Lung (tissue), 12 donors: ENCODE measurements around the gene PRSS21. TPM values are rescaled to one million over a fixed set of nuclear protein-coding genes. Genes with fewer than 3 reads are reported as not detected.

Experiments used
- ATAC-seq: fragments of 200-7000 bp; cut with Tn5 transposase; one replicate; pipeline ENCODE4 v1.9.1; 2020; ENCODE audit warnings: moderate number of reproducible peaks; ENCODE audit not compliant: insufficient read depth, low FRiP score
- DNase-seq, 3 donors: peaks; one replicate each; pipeline ENCODE4 v3.0.0-alpha.2; 2013 to 2017
- H3K27ac ChIP-seq, 2 donors: one replicate each; pipeline ENCODE4 v1.5.1; 2013; ENCODE audit warnings: mild to moderate bottlenecking in 2 of 2, moderate library complexity in 2 of 2, control low read depth in 1 of 2, inconsistent platforms in 1 of 2, low read depth in 1 of 2, low read length in 1 of 2
- H3K27me3 ChIP-seq, 3 donors: one replicate each; pipeline ENCODE4 v1.5.1; 2013; ENCODE audit warnings: low read length in 2 of 3; ENCODE audit not compliant: control insufficient read depth in 3 of 3, insufficient read depth in 3 of 3
- H3K36me3 ChIP-seq, 4 donors: one replicate each; pipeline ENCODE4 v1.5.1; 2013; ENCODE audit warnings: low read length in 4 of 4, mild to moderate bottlenecking in 1 of 4, moderate library complexity in 1 of 4; ENCODE audit not compliant: control insufficient read depth in 4 of 4, insufficient read depth in 4 of 4
- H3K4me1 ChIP-seq, 5 donors: one replicate each; pipeline ENCODE4 v1.5.1; 2013; ENCODE audit warnings: low read length in 5 of 5, mild to moderate bottlenecking in 2 of 5, moderate library complexity in 1 of 5; ENCODE audit not compliant: control insufficient read depth in 5 of 5, insufficient read depth in 5 of 5
- H3K4me3 ChIP-seq: one replicate; pipeline ENCODE4 v1.5.1; 2013; ENCODE audit warnings: mild to moderate bottlenecking, control low read depth, moderate library complexity
- H3K9ac ChIP-seq, 2 donors: one replicate each; pipeline ENCODE4 v1.5.1; 2013; ENCODE audit warnings: low read length in 2 of 2, control low read depth in 1 of 2; ENCODE audit not compliant: insufficient read depth in 1 of 2
- H3K9me3 ChIP-seq, 4 donors: one replicate each; pipeline ENCODE4 v1.5.1; 2013; ENCODE audit warnings: low read length in 3 of 4, mild to moderate bottlenecking in 1 of 4, moderate library complexity in 1 of 4; ENCODE audit not compliant: control insufficient read depth in 4 of 4, insufficient read depth in 3 of 4
- WGBS, 2 donors: extraction: QIAGEN DNeasy Blood & Tissue Kit; methylation state at CpG; one replicate each; pipeline ENCODE4 v1.1.7; 2013; 5-methylcytosine and 5-hydroxymethylcytosine counted together
- polyA plus RNA-seq, 2 donors: library from polyadenylated mRNA; stranded (reverse); fragments of 200-250 nt; gene quantifications; one replicate each; pipeline ENCODE4 v1.2.1, GENCODE V29; 2013
- total RNA-seq, 2 donors: library from RNA; depleted of rRNA in 1 of 2; stranded (reverse); fragments of >200 nt in 1 of 2; gene quantifications; one replicate each; pipeline ENCODE4 v1.2.1, GENCODE V29; 2014 to 2021
- TF ChIP-seq, protein P1 (sequence below): IDR thresholded peaks from 2 replicates; pipeline ENCODE4 v1.5.1; 2012; ENCODE audit warnings: mild to moderate bottlenecking; ENCODE audit errors: control extremely low read depth, extremely low read depth
- donor health status: control.
- donor health status: control.
- donor health status: Bipolar disorder and iron deficiency.
- donor health status: healthy.
- donor health status: DM: yes; HTN: yes; CAD: no.

The PRSS21 gene
- total and polyA plus RNA-seq, 4 donors, result 0.77 to 7.9 (median 4.2) TPM; not detected in 1

DNA sequence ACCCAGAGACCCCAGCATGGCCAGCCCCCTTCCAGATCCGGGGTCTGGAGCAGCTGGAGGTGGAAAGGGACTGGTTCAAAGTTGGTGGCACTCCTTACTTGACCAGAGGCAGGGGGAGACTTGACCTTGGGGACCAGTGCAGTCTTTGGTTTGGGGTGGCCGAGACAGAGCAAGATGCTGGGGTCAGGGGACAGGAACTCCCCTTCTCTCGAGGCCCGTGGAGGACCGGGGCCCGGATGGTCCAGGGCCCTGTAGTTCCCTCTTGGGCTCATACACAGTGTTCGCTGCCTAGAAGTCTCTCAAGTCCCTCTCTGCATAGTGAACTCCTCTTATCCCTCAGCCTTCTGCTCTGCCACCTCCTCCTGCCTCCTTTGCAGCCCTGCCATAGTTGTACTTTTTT is 29.1 kb upstream of the PRSS21 start:
- Histone ChIP-seq H3K27ac (no peak overlapping the region), H3K36me3 (no peaks in the 10 kb centered on the region), H3K4me1 (peaks cover 0 to 8% (median 0%) of the 10 kb centered on the region in 5 donors), H3K4me3 (no peak overlapping the region), H3K9me3 (no peaks in the 10 kb centered on the region), H3K9ac (no peak overlapping the region), H3K27me3 (peaks cover 0 to 39% (median 19%) of the 10 kb centered on the region in 3 donors)
- WGBS, 2 donors, result 29 to 38% methylated on average over 7 of the region's 7 CpGs
- TF ChIP-seq, protein P1, sequence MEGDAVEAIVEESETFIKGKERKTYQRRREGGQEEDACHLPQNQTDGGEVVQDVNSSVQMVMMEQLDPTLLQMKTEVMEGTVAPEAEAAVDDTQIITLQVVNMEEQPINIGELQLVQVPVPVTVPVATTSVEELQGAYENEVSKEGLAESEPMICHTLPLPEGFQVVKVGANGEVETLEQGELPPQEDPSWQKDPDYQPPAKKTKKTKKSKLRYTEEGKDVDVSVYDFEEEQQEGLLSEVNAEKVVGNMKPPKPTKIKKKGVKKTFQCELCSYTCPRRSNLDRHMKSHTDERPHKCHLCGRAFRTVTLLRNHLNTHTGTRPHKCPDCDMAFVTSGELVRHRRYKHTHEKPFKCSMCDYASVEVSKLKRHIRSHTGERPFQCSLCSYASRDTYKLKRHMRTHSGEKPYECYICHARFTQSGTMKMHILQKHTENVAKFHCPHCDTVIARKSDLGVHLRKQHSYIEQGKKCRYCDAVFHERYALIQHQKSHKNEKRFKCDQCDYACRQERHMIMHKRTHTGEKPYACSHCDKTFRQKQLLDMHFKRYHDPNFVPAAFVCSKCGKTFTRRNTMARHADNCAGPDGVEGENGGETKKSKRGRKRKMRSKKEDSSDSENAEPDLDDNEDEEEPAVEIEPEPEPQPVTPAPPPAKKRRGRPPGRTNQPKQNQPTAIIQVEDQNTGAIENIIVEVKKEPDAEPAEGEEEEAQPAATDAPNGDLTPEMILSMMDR, result no peak
- DNase-seq, result no peak
- no peak for ATAC-seq

DNA sequence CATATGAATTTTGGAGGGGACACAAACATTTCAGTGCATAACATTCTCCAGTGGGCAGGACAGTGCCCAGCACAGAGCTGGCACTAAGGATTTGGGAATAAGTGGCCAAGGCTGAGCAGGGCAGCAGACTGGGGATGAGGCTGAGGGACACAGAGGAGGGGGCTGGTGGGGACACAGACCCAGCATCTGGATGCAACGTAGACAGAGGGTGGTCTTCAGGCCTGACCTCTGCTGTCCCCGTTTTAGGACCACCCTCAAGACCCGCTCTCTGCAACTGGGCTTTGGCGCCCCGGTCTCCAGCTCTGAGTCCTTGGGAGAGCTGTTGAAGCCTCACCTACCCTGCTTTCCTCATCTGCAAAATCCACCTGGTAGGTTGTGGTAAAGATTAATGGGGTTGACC is 26.4 kb upstream of the PRSS21 start:
- ATAC-seq (no peak), DNase-seq (no peak)
- Histone ChIP-seq H3K9ac (no peak overlapping the region), H3K27ac (no peak overlapping the region), H3K4me1 (peaks cover 0 to 5% (median 0%) of the 10 kb centered on the region in 5 donors), H3K4me3 (no peak overlapping the region), H3K9me3 (no peaks in the 10 kb centered on the region), H3K27me3 (peaks cover 0 to 21% (median 12%) of the 10 kb centered on the region in 3 donors), H3K36me3 (no peaks in the 10 kb centered on the region)
- WGBS, 2 donors, result 80 to 89% methylated on average over 5 of the region's 5 CpGs
- TF ChIP-seq, protein P1, result no peak

DNA sequence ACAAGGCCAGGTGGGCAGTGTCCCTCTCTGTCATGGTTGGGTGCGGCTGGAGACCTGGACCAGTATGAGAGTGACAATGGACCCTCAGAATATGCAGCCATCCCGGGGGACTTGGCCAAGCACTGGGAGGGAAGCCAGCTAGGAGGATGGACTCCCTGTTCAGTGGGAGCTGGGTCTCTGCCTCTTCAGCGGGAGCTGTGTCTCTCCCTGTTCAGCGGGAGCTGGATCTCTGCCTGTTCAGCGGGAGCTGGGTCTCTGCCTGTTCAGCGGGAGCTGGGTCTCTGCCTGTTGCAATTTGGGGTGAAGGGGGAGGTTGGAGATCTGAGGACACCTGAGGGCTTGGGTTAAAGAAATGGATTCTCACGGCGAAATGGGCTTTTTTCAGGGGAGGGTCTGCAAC is 25.9 kb upstream of the PRSS21 start:
- TF ChIP-seq, protein P1, result no peak
- 83 to 88% methylated on average over 8 of the region's 8 CpGs for WGBS, 2 donors
- DNase-seq (no peak), ATAC-seq (no peak)
- Histone ChIP-seq H3K4me3 (no peak overlapping the region), H3K36me3 (no peaks in the 10 kb centered on the region), H3K27ac (no peak overlapping the region), H3K4me1 (peaks cover 0 to 1% (median 0%) of the 10 kb centered on the region in 5 donors), H3K27me3 (peaks cover 0 to 21% (median 8%) of the 10 kb centered on the region in 3 donors), H3K9me3 (no peaks in the 10 kb centered on the region), H3K9ac (no peak overlapping the region)

DNA sequence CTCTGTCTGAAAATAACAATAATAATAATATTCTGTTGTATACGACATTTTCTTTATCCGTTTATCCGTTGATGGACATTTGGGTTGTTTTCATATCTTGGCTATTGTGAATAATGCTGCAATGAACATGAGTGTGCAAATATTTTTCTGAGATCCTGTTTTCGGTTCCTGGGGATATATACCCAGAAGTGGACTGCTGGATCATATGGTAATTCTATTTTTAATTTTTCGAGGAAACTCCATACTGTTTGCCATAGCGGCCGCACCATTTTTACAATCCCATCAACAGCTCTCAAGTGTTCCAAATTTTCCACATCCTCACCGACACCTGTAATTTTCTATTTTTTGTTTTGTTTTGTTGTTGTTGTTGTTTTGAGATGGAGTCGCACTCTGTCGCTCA is 24.1 kb upstream of the PRSS21 start:
- TF ChIP-seq, protein P1, result no peak
- Histone ChIP-seq H3K4me1 (peaks cover 0 to 1% (median 0%) of the 10 kb centered on the region in 5 donors), H3K36me3 (no peaks in the 10 kb centered on the region), H3K27me3 (peaks cover 0 to 17% (median under 1%) of the 10 kb centered on the region in 3 donors), H3K9me3 (no peaks in the 10 kb centered on the region), H3K27ac (no peak overlapping the region), H3K4me3 (no peak overlapping the region), H3K9ac (no peak overlapping the region)
- 75 to 77% methylated on average over 10 of the region's 10 CpGs for WGBS, 2 donors
- DNase-seq (no peak), ATAC-seq (no peak)
